K562 (cell line): ENCODE results near the gene MATK. TPM values are rescaled to one million over a fixed set of nuclear protein-coding genes. Genes with fewer than 3 reads are reported as not detected.

ENCODE experiments used
- ARID1B ChIP-seq: fragments of 450-650 bp; IDR thresholded peaks from 2 replicates; pipeline ENCODE4 v1.6.1; 2016; ENCODE audit warnings: antibody characterized with exemption, mild to moderate bottlenecking, inconsistent platforms
- DPF2 ChIP-seq: fragments of 450-650 bp; IDR thresholded peaks from 2 replicates; pipeline ENCODE4 v1.6.1; 2016
- EWSR1 ChIP-seq: fragments of 450-650 bp; IDR thresholded peaks from 2 replicates; pipeline ENCODE4 v1.6.1; 2018; ENCODE audit warnings: borderline replicate concordance, mild to moderate bottlenecking, low read depth, moderate library complexity; ENCODE audit not compliant: partially characterized antibody
- HDAC6 ChIP-seq: IDR thresholded peaks from 2 replicates; pipeline ENCODE4 v1.6.1; 2012; ENCODE audit warnings: low read depth, mild to moderate bottlenecking, control low read depth, inconsistent platforms, low read length, moderate library complexity
- JUN ChIP-seq, 2 experiments: sonication (generic) in 1 of 2; formaldehyde crosslinking in 1 of 2; IDR thresholded peaks; 2 replicates each; pipeline versions ENCODE4 v1.6.1 to v1.8.0; 2012 to 2022; ENCODE audit warnings: borderline replicate concordance in 2 of 2, mild to moderate bottlenecking in 2 of 2, improper control_type of control experiment in 1 of 2, low read depth in 1 of 2, low read length in 1 of 2, missing genetic modification reagents in 1 of 2
- KDM1A ChIP-seq, 2 experiments: fragments of 450-650 bp; IDR thresholded peaks; 2 replicates each; pipeline ENCODE4 v1.6.1; 2016; ENCODE audit warnings: mild to moderate bottlenecking in 2 of 2
- NFE2 ChIP-seq: IDR thresholded peaks from 2 replicates; pipeline ENCODE4 v1.6.1; 2014; ENCODE audit warnings: antibody characterized with exemption, low read depth
- NR2C2 ChIP-seq, 2 experiments: fragments of 200-800 bp in 1 of 2; sonication (Bioruptor generic) in 1 of 2; sonication (generic) in 1 of 2; formaldehyde crosslinking in 1 of 2; IDR thresholded peaks; 2 replicates each; pipeline versions ENCODE4 v1.6.1 to v1.8.0; 2016 to 2022; ENCODE audit warnings: mild to moderate bottlenecking in 1 of 2, missing compliant biosample characterization in 1 of 2, missing genetic modification characterization in 1 of 2, missing genetic modification reagents in 1 of 2
- PCBP2 ChIP-seq: fragments of 200-400 bp; formaldehyde crosslinking; IDR thresholded peaks from 2 replicates; pipeline ENCODE4 v1.6.1; 2018; ENCODE audit warnings: low read length, low read depth, mild to moderate bottlenecking, moderate library complexity; ENCODE audit not compliant: poor library complexity, severe bottlenecking
- ZNF77 ChIP-seq: fragments of 250-450 bp; sonication (Bioruptor Pico); IDR thresholded peaks from 2 replicates; pipeline ENCODE4 v1.5.0; 2020
- polyA plus RNA-seq, 8 experiments: library from polyadenylated mRNA; depleted of rRNA in 4 of 8; stranded (reverse) in 5 of 8; unstranded in 3 of 8; fragments of >200 nt; fragmentation: Nextera tagmentation in 2 of 8; fragmentation: Illumina TruSeq in 1 of 8; extraction: Ambion mirVana in 2 of 8; extraction: Trizol in 1 of 8; gene quantifications; 2 replicates each; pipeline versions ENCODE4 v1.2.1 to v1.2.3, GENCODE V29; 2011 to 2014; ENCODE audit warnings: inconsistent platforms in 1 of 8, missing spikeins in 1 of 8
- total RNA-seq, 7 experiments: library from RNA; depleted of rRNA in 6 of 7; stranded (reverse); fragments of >200 nt in 6 of 7; fragmentation: Illumina TruSeq in 2 of 7; extraction: Trizol in 2 of 7; gene quantifications; 2 replicates each; pipeline versions ENCODE4 v1.2.1 to v1.2.3, GENCODE V29; 2011 to 2021; ENCODE audit warnings: low replicate concordance in 1 of 7
- TF ChIP-seq, protein P1 (sequence below): fragments of 450-650 bp; IDR thresholded peaks from 2 replicates; pipeline ENCODE4 v1.6.1; 2018; ENCODE audit not compliant: partially characterized antibody
- TF ChIP-seq, protein P2 (sequence below), 2 experiments: fragments of 450-650 bp; IDR thresholded peaks; 2 replicates each; pipeline ENCODE4 v1.6.1; 2016
- TF ChIP-seq, protein P3 (sequence below): fragments of 250-450 bp; sonication (Bioruptor Pico); IDR thresholded peaks from 2 replicates; pipeline ENCODE4 v1.8.0; 2022; ENCODE audit warnings: inconsistent platforms, mild to moderate bottlenecking, moderate library complexity, borderline replicate concordance

The MATK gene
- total and polyA plus RNA-seq, 9 of the 15 experiments (the other 6 are each of a cell fraction or from before 2014, with no cell fraction given) = 0.08 to 41.5 (median 21.4) TPM

DNA sequence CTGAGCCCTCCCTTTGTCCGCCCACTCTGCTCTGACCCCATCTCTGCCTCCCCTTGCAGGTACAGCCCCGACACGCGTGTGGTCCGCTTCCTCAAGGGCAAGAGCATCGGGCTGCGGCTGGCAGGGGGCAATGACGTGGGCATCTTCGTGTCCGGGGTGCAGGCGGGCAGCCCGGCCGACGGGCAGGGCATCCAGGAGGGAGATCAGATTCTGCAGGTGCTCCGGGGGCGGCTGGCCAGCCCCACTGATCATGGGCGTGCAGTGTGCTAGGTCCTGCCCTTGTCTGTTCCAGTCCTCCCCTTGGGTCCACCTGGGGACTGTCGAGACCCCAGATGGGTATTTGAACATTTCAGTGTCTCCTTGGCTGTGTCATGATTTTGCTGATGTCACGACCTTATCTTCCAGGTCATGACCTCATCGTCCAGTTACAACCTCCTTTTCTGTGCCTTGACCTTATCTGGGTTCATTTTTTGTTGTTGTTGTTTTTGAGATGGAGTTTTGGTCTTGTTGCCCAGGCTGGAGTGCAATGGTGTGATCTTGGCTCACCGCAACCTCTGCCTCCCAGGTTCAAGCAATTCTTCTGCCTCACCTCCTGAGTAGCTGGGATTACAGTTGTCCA is 50.0 kb downstream of the MATK start (continued):
- TF ChIP-seq, protein P1, sequence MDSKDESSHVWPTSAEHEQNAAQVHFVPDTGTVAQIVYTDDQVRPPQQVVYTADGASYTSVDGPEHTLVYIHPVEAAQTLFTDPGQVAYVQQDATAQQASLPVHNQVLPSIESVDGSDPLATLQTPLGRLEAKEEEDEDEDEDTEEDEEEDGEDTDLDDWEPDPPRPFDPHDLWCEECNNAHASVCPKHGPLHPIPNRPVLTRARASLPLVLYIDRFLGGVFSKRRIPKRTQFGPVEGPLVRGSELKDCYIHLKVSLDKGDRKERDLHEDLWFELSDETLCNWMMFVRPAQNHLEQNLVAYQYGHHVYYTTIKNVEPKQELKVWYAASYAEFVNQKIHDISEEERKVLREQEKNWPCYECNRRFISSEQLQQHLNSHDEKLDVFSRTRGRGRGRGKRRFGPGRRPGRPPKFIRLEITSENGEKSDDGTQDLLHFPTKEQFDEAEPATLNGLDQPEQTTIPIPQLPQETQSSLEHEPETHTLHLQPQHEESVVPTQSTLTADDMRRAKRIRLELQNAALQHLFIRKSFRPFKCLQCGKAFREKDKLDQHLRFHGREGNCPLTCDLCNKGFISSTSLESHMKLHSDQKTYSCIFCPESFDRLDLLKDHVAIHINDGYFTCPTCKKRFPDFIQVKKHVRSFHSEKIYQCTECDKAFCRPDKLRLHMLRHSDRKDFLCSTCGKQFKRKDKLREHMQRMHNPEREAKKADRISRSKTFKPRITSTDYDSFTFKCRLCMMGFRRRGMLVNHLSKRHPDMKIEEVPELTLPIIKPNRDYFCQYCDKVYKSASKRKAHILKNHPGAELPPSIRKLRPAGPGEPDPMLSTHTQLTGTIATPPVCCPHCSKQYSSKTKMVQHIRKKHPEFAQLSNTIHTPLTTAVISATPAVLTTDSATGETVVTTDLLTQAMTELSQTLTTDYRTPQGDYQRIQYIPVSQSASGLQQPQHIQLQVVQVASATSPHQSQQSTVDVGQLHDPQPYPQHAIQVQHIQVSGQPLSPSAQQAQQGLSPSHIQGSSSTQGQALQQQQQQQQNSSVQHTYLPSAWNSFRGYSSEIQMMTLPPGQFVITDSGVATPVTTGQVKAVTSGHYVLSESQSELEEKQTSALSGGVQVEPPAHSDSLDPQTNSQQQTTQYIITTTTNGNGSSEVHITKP = no peak
- TF ChIP-seq HDAC6 (no peak), PCBP2 (no peak), NFE2 (peak; percentile 68), KDM1A (IDR thresholded peaks at IDR 0.05) (peak in 1 of 2 experiments; percentile 22; a peak in 2 of 4 replicates), NR2C2 (CRISPR knock-in tag; IDR thresholded peaks at IDR 0.05) (no peak), NR2C2 (tag; IDR thresholded peaks at IDR 0.05) (peak; percentile 66; the same call in 1 of the 2 replicates), DPF2 (0 out of 2 replicates have a peak, but pooled peaks have one; percentile 28), ARID1B (peak; percentile 53), ZNF77 (CRISPR knock-in tag) (no peak), EWSR1 (no peak), JUN (IDR thresholded peaks at IDR 0.05; ENCODE audit: borderline replicate concordance, low read depth, low read length) (0 out of 2 replicates have a peak, but pooled peaks have one; percentile 10), JUN (CRISPR knock-in tag; IDR thresholded peaks at IDR 0.05; ENCODE audit: borderline replicate concordance) (no peak)
- TF ChIP-seq, protein P2, sequence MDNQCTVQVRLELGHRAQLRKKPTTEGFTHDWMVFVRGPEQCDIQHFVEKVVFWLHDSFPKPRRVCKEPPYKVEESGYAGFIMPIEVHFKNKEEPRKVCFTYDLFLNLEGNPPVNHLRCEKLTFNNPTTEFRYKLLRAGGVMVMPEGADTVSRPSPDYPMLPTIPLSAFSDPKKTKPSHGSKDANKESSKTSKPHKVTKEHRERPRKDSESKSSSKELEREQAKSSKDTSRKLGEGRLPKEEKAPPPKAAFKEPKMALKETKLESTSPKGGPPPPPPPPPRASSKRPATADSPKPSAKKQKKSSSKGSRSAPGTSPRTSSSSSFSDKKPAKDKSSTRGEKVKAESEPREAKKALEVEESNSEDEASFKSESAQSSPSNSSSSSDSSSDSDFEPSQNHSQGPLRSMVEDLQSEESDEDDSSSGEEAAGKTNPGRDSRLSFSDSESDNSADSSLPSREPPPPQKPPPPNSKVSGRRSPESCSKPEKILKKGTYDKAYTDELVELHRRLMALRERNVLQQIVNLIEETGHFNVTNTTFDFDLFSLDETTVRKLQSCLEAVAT (IDR thresholded peaks at IDR 0.05) = no peak
- TF ChIP-seq, protein P3, sequence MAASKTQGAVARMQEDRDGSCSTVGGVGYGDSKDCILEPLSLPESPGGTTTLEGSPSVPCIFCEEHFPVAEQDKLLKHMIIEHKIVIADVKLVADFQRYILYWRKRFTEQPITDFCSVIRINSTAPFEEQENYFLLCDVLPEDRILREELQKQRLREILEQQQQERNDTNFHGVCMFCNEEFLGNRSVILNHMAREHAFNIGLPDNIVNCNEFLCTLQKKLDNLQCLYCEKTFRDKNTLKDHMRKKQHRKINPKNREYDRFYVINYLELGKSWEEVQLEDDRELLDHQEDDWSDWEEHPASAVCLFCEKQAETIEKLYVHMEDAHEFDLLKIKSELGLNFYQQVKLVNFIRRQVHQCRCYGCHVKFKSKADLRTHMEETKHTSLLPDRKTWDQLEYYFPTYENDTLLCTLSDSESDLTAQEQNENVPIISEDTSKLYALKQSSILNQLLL (CRISPR knock-in tag) = no peak
